CD4-positive, alpha-beta T cell (primary cell): ENCODE results near the gene NPS. TPM values are rescaled to one million over a fixed set of nuclear protein-coding genes. Genes with fewer than 3 reads are reported as not detected.

Experiments
- ATAC-seq: fragments of 200-7000 bp; cut with Tn5 transposase; one replicate; pipeline ENCODE4 v1.10.0; 2022; ENCODE audit warnings: mild to moderate bottlenecking; ENCODE audit not compliant: poor library complexity
- CTCF ChIA-PET: fragments of 350-600 bp; sonication (Branson Sonifier 250); formaldehyde crosslinking; loops from one replicate; lab custom pipeline; 2021; ENCODE audit warnings: antibody characterized with exemption, inconsistent platforms; lab: Charles Lee
- POLR2A ChIA-PET: fragments of 350-600 bp; sonication (Branson Sonifier 250); formaldehyde crosslinking; loops from one replicate; lab custom pipeline; 2021; ENCODE audit warnings: antibody characterized with exemption, inconsistent platforms; lab: Charles Lee
- DNase-seq, 14 experiments: peaks; one replicate each; pipeline ENCODE4 v3.0.0-alpha.2; 2013 to 2020; ENCODE audit warnings: mixed read lengths in 2 of 14
- H3K27ac ChIP-seq, 2 donors: one replicate each; pipeline versions ENCODE4 v1.5.1 to v1.7.0; 2013; ENCODE audit warnings: low read length in 2 of 2, low read depth in 1 of 2, mild to moderate bottlenecking in 1 of 2
- H3K27me3 ChIP-seq, 2 experiments: 1 replicate in 1 of 2; 2 replicates in 1 of 2; pipeline versions ENCODE4 v1.6.1 to v1.7.0; 2013; ENCODE audit warnings: low read length in 2 of 2, control low read depth in 1 of 2, mild to moderate bottlenecking in 1 of 2, moderate library complexity in 1 of 2; ENCODE audit not compliant: insufficient read depth in 2 of 2, control insufficient read depth in 1 of 2
- H3K36me3 ChIP-seq: one replicate; pipeline ENCODE4 v1.6.1; 2013; ENCODE audit warnings: low read length, control low read depth; ENCODE audit not compliant: insufficient read depth
- H3K4me1 ChIP-seq: one replicate; pipeline ENCODE4 v1.6.1; 2013; ENCODE audit warnings: low read length, control low read depth; ENCODE audit not compliant: insufficient read depth
- H3K4me3 ChIP-seq: one replicate; pipeline ENCODE4 v1.5.1; 2013; ENCODE audit warnings: mild to moderate bottlenecking, low read length, moderate library complexity
- H3K9me3 ChIP-seq, 2 experiments: 1 replicate in 1 of 2; 2 replicates in 1 of 2; pipeline versions ENCODE4 v1.6.1 to v1.7.0; 2013; ENCODE audit warnings: low read length in 2 of 2, mild to moderate bottlenecking in 2 of 2, control low read depth in 1 of 2, moderate library complexity in 1 of 2; ENCODE audit not compliant: control insufficient read depth in 1 of 2, insufficient read depth in 1 of 2
- H3K27ac Mint-ChIP-seq: one replicate; pipeline ENCODE4 v1.8.0; 2020; ENCODE audit warnings: mixed read lengths
- H3K27me3 Mint-ChIP-seq: one replicate; pipeline ENCODE4 v1.8.0; 2021; ENCODE audit warnings: mixed read lengths
- H3K36me3 Mint-ChIP-seq: one replicate; pipeline ENCODE4 v1.8.0; 2021; ENCODE audit warnings: low read depth, mixed read lengths
- H3K4me1 Mint-ChIP-seq: one replicate; pipeline ENCODE4 v1.8.0; 2021; ENCODE audit warnings: low read depth, mixed read lengths
- H3K4me3 Mint-ChIP-seq: one replicate; pipeline ENCODE4 v1.8.0; 2020; ENCODE audit warnings: mild to moderate bottlenecking, mixed read lengths
- H3K9me3 Mint-ChIP-seq: one replicate; pipeline ENCODE4 v1.8.0; 2020; ENCODE audit warnings: mixed read lengths
- intact Hi-C, 2 experiments: fragments of 100-400 bp; cut with DNase I in 1 of 2; cut with micrococcal nuclease in 1 of 2; formaldehyde crosslinking; loops; one replicate each; pipeline versions ENCODE4 v1.15.1 to v1.9.0; 2023 to 2025; cut with DNase I, micrococcal nuclease
- total RNA-seq, 174 experiments: library from RNA in 2 of 174; stranded (reverse) in 2 of 174; gene quantifications; one replicate each; pipeline ENCODE4 v1.2.3 and lab custom pipeline; 2021 to 2026
- TF ChIP-seq, protein P1 (sequence below): fragments of 200-600 bp; IDR thresholded peaks from one replicate; pipeline ENCODE4 v1.8.0; 2022; ENCODE audit warnings: antibody characterized with exemption, mild to moderate bottlenecking

The NPS gene
- total RNA-seq, 2 experiments from 2014 or later, result not detected

DNA sequence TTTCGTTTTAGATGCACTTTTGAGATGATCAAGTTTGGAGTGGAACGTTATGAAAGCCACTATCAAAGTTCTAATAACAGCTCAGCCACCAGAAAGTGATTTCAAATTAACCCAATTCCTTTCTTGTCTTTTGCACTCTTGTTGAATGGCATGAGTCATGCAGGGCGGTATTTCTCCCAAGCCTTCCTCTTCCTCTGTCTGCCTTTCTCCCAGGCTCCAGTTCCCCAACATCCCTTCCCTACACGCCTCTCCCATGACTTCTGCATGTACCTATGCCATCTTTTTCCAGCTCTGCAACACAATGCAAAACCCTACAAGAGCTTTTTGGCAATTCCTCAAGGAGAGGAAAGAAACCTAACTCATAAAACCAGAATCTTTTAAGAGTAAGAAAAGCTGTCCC, 21.8 kb upstream of the NPS start:
- intact Hi-C loops, result no loop called here
- DNase-seq, result no peak
- CTCF ChIA-PET, result no interaction called here
- Mint-ChIP-seq H3K36me3 (no peaks in the 10 kb centered on the region), H3K9me3 (peaks cover 4% of the 10 kb centered on the region), H3K27me3 (peaks cover 8% of the 10 kb centered on the region), H3K27ac (no peak overlapping the region), H3K4me1 (no peaks in the 10 kb centered on the region), H3K4me3 (no peak overlapping the region)
- Histone ChIP-seq H3K4me1 (no peaks in the 10 kb centered on the region), H3K27ac (no peak overlapping the region), H3K27me3 (no peaks in the 10 kb centered on the region), H3K36me3 (no peaks in the 10 kb centered on the region), H3K4me3 (no peak overlapping the region), H3K9me3 (peaks cover 0 to 4% of the 10 kb centered on the region in 2 experiments)
- ATAC-seq, result no peak
- POLR2A ChIA-PET, result no interaction called here
- TF ChIP-seq, protein P1, sequence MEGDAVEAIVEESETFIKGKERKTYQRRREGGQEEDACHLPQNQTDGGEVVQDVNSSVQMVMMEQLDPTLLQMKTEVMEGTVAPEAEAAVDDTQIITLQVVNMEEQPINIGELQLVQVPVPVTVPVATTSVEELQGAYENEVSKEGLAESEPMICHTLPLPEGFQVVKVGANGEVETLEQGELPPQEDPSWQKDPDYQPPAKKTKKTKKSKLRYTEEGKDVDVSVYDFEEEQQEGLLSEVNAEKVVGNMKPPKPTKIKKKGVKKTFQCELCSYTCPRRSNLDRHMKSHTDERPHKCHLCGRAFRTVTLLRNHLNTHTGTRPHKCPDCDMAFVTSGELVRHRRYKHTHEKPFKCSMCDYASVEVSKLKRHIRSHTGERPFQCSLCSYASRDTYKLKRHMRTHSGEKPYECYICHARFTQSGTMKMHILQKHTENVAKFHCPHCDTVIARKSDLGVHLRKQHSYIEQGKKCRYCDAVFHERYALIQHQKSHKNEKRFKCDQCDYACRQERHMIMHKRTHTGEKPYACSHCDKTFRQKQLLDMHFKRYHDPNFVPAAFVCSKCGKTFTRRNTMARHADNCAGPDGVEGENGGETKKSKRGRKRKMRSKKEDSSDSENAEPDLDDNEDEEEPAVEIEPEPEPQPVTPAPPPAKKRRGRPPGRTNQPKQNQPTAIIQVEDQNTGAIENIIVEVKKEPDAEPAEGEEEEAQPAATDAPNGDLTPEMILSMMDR, result no peak

DNA sequence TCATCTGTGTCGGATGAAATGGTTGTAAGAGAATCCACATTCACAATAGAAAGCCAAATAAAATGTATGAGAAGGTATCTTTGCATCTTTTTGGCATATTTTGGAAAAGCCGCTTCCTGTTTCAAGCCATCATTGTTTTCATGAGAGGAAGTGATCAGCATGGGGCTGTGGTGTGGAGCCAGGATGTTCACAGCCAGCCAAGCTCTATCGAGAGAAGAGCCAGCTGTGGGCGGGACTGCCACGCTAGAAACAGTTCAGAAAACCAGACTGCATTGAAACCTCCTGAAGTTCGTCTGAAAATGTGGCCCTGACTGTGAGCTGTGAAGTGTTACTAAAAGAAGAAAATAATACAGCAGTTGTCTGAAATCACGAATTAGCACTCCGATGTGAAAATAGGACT, 21.2 kb upstream of the NPS start:
- Mint-ChIP-seq H3K4me3 (no peak overlapping the region), H3K9me3 (peaks cover 4% of the 10 kb centered on the region), H3K27ac (no peak overlapping the region), H3K4me1 (no peaks in the 10 kb centered on the region), H3K27me3 (peaks cover 8% of the 10 kb centered on the region), H3K36me3 (no peaks in the 10 kb centered on the region)
- ATAC-seq, result no peak
- TF ChIP-seq, protein P1, result no peak
- Histone ChIP-seq H3K27me3 (no peaks in the 10 kb centered on the region), H3K4me3 (no peak overlapping the region), H3K4me1 (no peaks in the 10 kb centered on the region), H3K27ac (no peak overlapping the region), H3K36me3 (no peaks in the 10 kb centered on the region), H3K9me3 (peaks cover 0 to 7% of the 10 kb centered on the region in 2 experiments)
- ChIA-PET POLR2A (no interaction called here), CTCF (no interaction called here)
- intact Hi-C loops, result no loop called here
- no peak for DNase-seq

DNA sequence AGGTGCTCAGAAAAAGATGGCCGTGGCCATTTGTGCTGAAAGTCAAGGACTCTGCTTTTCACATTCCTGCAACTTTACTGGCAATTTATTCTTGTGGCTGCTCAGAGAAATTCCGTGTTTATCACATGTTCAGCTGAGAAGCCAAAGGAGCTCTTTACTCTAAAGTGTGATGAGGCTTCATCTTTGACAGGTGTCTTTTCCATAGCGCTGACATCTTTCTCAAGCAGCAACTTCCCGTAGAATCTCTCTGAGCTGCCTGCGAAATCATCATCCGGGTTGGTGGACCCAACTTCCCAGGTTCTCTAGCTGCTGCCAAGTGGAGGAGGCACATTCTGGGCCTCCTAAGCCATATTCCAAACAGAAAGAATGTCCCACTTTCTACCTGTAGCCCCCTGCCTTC, 16.9 kb upstream of the NPS start:
- POLR2A ChIA-PET, result no interaction called here

More for the DNA sequence above, 16.9 kb upstream of the NPS start:
- no peaks in the 10 kb centered on the region for H3K9me3 Mint-ChIP-seq
- Histone ChIP-seq H3K27ac (no peak overlapping the region), H3K9me3 (peaks cover 0 to 13% of the 10 kb centered on the region in 2 experiments), H3K27me3 (no peaks in the 10 kb centered on the region), H3K4me3 (no peak overlapping the region), H3K4me1 (no peaks in the 10 kb centered on the region), H3K36me3 (no peaks in the 10 kb centered on the region)
- ATAC-seq (no peak), DNase-seq (no peak)
- no peak overlapping the region for H3K4me3 Mint-ChIP-seq
- CTCF ChIA-PET, result no interaction called here
- TF ChIP-seq, protein P1, result no peak
- no peaks in the 10 kb centered on the region for H3K4me1 Mint-ChIP-seq
- no peak overlapping the region for H3K27ac Mint-ChIP-seq
- no peaks in the 10 kb centered on the region for H3K36me3 Mint-ChIP-seq
- intact Hi-C loops, result no loop called here
- peaks cover 4% of the 10 kb centered on the region for H3K27me3 Mint-ChIP-seq
